SK-MEL-5 (cell line): ENCODE measurements around the gene ELP4. TPM values are rescaled to one million over a fixed set of nuclear protein-coding genes. Genes with fewer than 3 reads are reported as not detected.
"Not testable (repeated sequence)": the region's sequence is repeated elsewhere in the genome, so short reads cannot be mapped to it uniquely, and the experiment has no call there.

Experiments used
- DNase-seq: peaks from one replicate; pipeline ENCODE4 v3.0.0-alpha.2; 2016; ENCODE audit warnings: low read depth, low spot score
- in situ Hi-C: cut with HindIII; loops from 2 replicates; pipeline ENCODE4 v1.10.0; 2016; ENCODE audit warnings: low sequenced_read_pairs, high pct_unique_total_duplicates, low pct_unique_long_range_greater_than_20kb
- total RNA-seq: library from RNA; depleted of rRNA; stranded (reverse); fragments of >200 nt; shearing (Covaris generic); gene quantifications from 2 replicates; pipeline ENCODE4 v1.2.3, GENCODE V29; 2014

ELP4 gene
- total RNA-seq, 1 experiment from 2014 or later: 18.5 TPM

- no peak for DNase-seq
- in situ Hi-C loops: no loop called here
Observed at GRCh38 chr11:31720671-31721365, 211.3 kb downstream of the ELP4 start.

- DNase-seq: no peak
- in situ Hi-C loops: no loop called here
Observed at GRCh38 chr11:31722754-31723153, 213.2 kb downstream of the ELP4 start.

- in situ Hi-C loops: no loop called here
- DNase-seq: no peak
Observed at GRCh38 chr11:31725176-31725575, 215.6 kb downstream of the ELP4 start.

- no peak for DNase-seq
- in situ Hi-C loops: no loop called here
Observed at GRCh38 chr11:31728432-31728831, 218.9 kb downstream of the ELP4 start.

GRCh38 chr11:31740131-31740530, 230.6 kb downstream of the ELP4 start:
- no peak for DNase-seq
- in situ Hi-C loops: no loop called here

- DNase-seq, in situ Hi-C loops: not testable (repeated sequence)
Observed at GRCh38 chr11:31740731-31741368, 231.3 kb downstream of the ELP4 start.

- in situ Hi-C loops: no loop called here
- DNase-seq: no peak
Observed at GRCh38 chr11:31747581-31747980, 238.0 kb downstream of the ELP4 start.

- no peak for DNase-seq
- in situ Hi-C loops: no loop called here
Observed at GRCh38 chr11:31757260-31757835, 247.8 kb downstream of the ELP4 start.

GRCh38 chr11:31761636-31762035, 252.1 kb downstream of the ELP4 start:
- DNase-seq: no peak

GRCh38 chr11:31763296-31763695, 253.7 kb downstream of the ELP4 start:
- in situ Hi-C loops: no loop called here
- no peak for DNase-seq

More at GRCh38 chr11:31761636-31762035, 252.1 kb downstream of the ELP4 start:
- in situ Hi-C loops: no loop called here

GRCh38 chr11:31764261-31764660, 254.7 kb downstream of the ELP4 start:
- in situ Hi-C loops: no loop called here
- no peak for DNase-seq

GRCh38 chr11:31764766-31765165, 255.2 kb downstream of the ELP4 start:
- in situ Hi-C loops: no loop called here
- DNase-seq: no peak

GRCh38 chr11:31767066-31767465, 257.5 kb downstream of the ELP4 start:
- in situ Hi-C loops: no loop called here
- DNase-seq: no peak

- in situ Hi-C loops: no loop called here
- no peak for DNase-seq
Observed at GRCh38 chr11:31767685-31768084, 258.1 kb downstream of the ELP4 start.

GRCh38 chr11:31768749-31769640, 259.4 kb downstream of the ELP4 start:
- no peak for DNase-seq
- in situ Hi-C loops: no loop called here

GRCh38 chr11:31770011-31770700, 260.6 kb downstream of the ELP4 start:
- DNase-seq: no peak
- in situ Hi-C loops: no loop called here

- in situ Hi-C loops: no loop called here
- no peak for DNase-seq
Observed at GRCh38 chr11:31772412-31772811, 262.8 kb downstream of the ELP4 start.
